Retinal pigment epithelial cell (primary cell): Measurements from ENCODE around the gene GLYR1.

Source experiments
- DNase-seq: peaks from one replicate; pipeline ENCODE4 v3.0.0-alpha.2; 2010; ENCODE audit warnings: low read depth
- H3K4me3 ChIP-seq: 2 replicates; pipeline ENCODE4 v1.5.1; 2011; ENCODE audit warnings: mild to moderate bottlenecking, low read length, control low read depth, moderate library complexity
- TF ChIP-seq, protein P1 (sequence below): conservative IDR thresholded peaks from 2 replicates; pipeline ENCODE4 v1.5.1; 2011; ENCODE audit warnings: low read depth, low read length, control low read depth, inconsistent platforms

GLYR1 gene

DNA sequence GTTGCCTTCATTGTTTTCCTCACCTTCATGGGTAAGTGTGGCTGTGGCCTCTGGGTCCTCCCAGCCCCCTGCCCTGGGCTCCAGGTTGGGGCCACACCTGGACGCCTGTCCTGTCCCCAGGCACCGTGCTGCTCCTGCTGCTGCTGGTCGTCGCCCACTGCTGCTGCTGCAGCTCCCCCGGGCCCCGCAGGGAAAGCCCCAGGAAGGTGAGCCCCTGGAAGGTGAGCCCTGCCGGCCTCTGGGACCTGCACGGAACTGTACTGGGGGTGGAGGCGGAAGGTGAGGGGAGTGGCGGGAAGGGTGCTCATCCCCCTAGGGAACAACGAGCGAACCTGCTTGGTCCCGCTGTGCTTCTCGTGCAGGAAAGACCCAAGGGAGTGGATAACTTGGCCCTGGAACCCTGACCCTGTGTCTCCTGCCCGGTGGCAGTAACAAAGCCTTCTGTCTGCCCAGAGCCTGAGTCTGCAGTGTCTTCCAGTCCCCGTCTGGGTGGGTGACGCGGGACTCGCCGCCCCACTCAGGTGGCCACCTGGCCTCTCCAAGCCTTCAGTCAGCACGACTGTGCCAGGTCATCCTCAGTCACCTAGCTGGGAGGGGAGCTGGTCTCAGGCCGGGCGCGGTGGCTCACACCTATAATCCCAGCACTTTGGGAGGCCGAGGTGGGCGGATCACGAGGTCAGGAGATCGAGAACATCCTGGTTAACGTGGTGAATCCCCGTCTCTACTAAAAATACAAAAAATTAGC, 51.1 kb downstream of the GLYR1 start:
- DNase-seq, result no peak
- no peak overlapping the region for H3K4me3 ChIP-seq
- TF ChIP-seq, protein P1, sequence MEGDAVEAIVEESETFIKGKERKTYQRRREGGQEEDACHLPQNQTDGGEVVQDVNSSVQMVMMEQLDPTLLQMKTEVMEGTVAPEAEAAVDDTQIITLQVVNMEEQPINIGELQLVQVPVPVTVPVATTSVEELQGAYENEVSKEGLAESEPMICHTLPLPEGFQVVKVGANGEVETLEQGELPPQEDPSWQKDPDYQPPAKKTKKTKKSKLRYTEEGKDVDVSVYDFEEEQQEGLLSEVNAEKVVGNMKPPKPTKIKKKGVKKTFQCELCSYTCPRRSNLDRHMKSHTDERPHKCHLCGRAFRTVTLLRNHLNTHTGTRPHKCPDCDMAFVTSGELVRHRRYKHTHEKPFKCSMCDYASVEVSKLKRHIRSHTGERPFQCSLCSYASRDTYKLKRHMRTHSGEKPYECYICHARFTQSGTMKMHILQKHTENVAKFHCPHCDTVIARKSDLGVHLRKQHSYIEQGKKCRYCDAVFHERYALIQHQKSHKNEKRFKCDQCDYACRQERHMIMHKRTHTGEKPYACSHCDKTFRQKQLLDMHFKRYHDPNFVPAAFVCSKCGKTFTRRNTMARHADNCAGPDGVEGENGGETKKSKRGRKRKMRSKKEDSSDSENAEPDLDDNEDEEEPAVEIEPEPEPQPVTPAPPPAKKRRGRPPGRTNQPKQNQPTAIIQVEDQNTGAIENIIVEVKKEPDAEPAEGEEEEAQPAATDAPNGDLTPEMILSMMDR, result no peak

DNA sequence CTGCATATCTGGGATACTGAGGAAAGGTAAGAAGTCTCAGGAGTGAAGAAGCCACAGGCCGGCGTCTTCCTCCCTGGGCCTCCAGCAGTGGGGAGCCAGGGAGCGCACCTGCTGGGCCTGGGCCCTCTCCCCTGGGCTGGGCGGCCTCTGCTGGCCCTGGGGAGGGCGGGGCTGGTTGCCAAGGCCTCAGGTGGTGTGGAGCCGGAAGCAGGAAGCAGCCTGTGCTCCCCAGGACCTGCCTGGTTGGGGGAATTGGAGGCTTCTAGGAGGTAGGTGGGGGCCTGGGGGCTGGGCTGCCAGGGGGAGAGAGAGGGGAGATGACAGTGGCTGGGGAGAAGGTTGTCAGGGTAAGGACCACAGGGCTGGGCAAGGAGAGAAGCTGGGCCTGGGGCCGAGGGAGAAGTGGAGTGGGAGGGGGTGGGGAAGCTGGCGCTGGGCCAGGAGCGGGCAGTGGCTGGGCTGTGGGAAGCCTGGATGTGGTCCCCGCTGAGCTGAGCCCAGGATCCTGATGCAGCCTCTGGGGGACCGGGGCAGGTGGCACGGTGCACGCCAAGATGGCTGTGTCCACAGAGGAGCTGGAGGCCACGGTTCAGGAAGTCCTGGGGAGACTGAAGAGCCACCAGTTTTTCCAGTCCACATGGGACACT, 51.8 kb downstream of the GLYR1 start, which contains the start of gene SMIM22:
Gene SMIM22, plus strand, starts transcription at position 189 of the 647 bp plus-strand sequence. Its CDS starts 366 bp downstream, at position 555.
- DNase-seq, result no peak
- TF ChIP-seq, protein P1, result no peak
- H3K4me3 ChIP-seq, result no peak within 1 kb of the TSS

DNA sequence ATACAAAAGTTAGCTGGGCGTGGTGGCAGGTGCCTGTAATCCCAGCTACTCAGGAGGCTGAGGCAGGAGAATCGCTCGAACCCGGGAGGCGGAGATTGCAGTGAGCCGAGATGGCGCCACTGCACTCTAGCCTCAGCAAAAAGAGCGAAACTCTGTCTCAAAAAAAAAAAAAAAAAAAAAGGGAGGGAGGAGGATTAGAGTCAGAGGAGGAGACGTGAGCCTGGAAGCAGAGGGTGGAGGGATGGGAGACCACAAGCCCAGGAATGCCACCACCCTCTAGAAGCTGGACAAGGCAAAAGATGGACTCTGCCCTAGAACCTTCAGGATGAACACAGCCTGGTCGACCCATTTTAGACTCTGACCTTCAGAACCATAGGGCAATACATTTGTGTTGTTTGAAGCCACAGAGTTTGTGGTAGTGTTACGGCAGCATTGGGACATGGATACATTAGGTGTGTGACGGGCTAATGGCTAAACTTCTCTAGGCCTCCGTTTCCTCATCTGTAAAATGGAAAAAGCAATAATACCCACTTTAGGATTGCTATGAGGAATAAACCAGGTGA, 54.1 kb downstream of the GLYR1 start:
- DNase-seq, result no peak
- TF ChIP-seq, protein P1, result no peak
- H3K4me3 ChIP-seq, result no peak overlapping the region

- H3K4me3 ChIP-seq, result no peak overlapping the region
- TF ChIP-seq, protein P1, result no peak
- no peak for DNase-seq
These were observed 56.2 kb downstream of the GLYR1 start for GRCh38 chr16:4790871-4791270.

GRCh38 chr16:4790261-4790660, 56.8 kb downstream of the GLYR1 start:
- no peak overlapping the region for H3K4me3 ChIP-seq
- no peak for DNase-seq
- TF ChIP-seq, protein P1, result no peak

- no peak for DNase-seq
- TF ChIP-seq, protein P1, result no peak
- H3K4me3 ChIP-seq, result no peak overlapping the region
These were observed 58.2 kb downstream of the GLYR1 start for GRCh38 chr16:4788910-4789309.
